H1 (cell line): ENCODE results near the gene ERCC6. TPM values are rescaled to one million over a fixed set of nuclear protein-coding genes. Genes with fewer than 3 reads are reported as not detected.

Source experiments
- CTCF ChIA-PET: fragments of 300-600 bp; sonication (Branson Sonifier 250); formaldehyde crosslinking; loops from one replicate; lab custom pipeline; 2021; ENCODE audit not compliant: partially characterized antibody; lab: Charles Lee
- POLR2A ChIA-PET: fragments of 300-600 bp; sonication (Branson Sonifier 250); formaldehyde crosslinking; loops from one replicate; lab custom pipeline; 2021; ENCODE audit warnings: inconsistent platforms; ENCODE audit not compliant: partially characterized antibody; lab: Charles Lee
- DNase-seq, 2 experiments: peaks; one replicate each; pipeline versions ENCODE4 v3.0.0 to v3.0.0-alpha.2; 2010 to 2022; ENCODE audit warnings: low spot score in 2 of 2, low read depth in 1 of 2, mixed read lengths in 1 of 2
- FAIRE-seq: peaks from 2 replicates; lab custom pipeline; 2011; peaks lifted over from hg19 to GRCh38; lab: Jason Lieb, UNC
- H2AFZ ChIP-seq: 2 replicates; pipeline ENCODE4 v1.8.1; 2012; ENCODE audit warnings: low read length, inconsistent platforms
- H2AK5ac ChIP-seq: 2 replicates; pipeline ENCODE4 v1.6.1; 2013; ENCODE audit warnings: low read depth, low read length
- H2BK120ac ChIP-seq: replicated peaks from 2 replicates; pipeline ENCODE3; 2013; ENCODE audit warnings: low read depth, low read length, inconsistent platforms
- H2BK12ac ChIP-seq: 2 replicates; pipeline ENCODE4 v1.6.1; 2013; ENCODE audit warnings: low read depth, low read length
- H2BK15ac ChIP-seq: 2 replicates; pipeline ENCODE4 v1.6.1; 2013; ENCODE audit warnings: low read length
- H2BK20ac ChIP-seq: 2 replicates; pipeline ENCODE4 v1.6.1; 2013; ENCODE audit warnings: low read length
- H2BK5ac ChIP-seq: 2 replicates; pipeline ENCODE4 v1.6.1; 2013; ENCODE audit warnings: low read depth, low read length
- H3K14ac ChIP-seq: 2 replicates; pipeline ENCODE4 v1.6.1; 2013; ENCODE audit warnings: inconsistent platforms; ENCODE audit not compliant: insufficient read length
- H3K18ac ChIP-seq: 2 replicates; pipeline ENCODE4 v1.6.1; 2013; ENCODE audit warnings: low read length; ENCODE audit errors: extremely low read depth
- H3K23ac ChIP-seq: 2 replicates; pipeline ENCODE4 v1.6.1; 2013; ENCODE audit warnings: inconsistent platforms; ENCODE audit not compliant: insufficient read length
- H3K23me2 ChIP-seq: 2 replicates; pipeline ENCODE4 v1.6.1; 2013; ENCODE audit warnings: low read depth, low read length
- H3K27ac ChIP-seq: 2 replicates; pipeline ENCODE4 v1.6.1; 2011; ENCODE audit warnings: low read depth, low read length, inconsistent platforms
- H3K27me3 ChIP-seq, 4 experiments: replicated peaks in 1 of 4; 1 replicate in 1 of 4; 2 replicates in 3 of 4; pipeline versions ENCODE4 v1.6.1 to v1.8.1; 2011 to 2013; ENCODE audit warnings: low read length in 3 of 4, mild to moderate bottlenecking in 3 of 4, inconsistent platforms in 2 of 4, mixed read lengths in 2 of 4, moderate library complexity in 1 of 4; ENCODE audit not compliant: control insufficient read depth in 3 of 4, insufficient read depth in 3 of 4; ENCODE audit errors: extremely low read depth in 1 of 4
- H3K36me3 ChIP-seq, 4 experiments: 2 replicates each; pipeline versions ENCODE4 v1.6.1 to v1.8.1; 2011 to 2013; ENCODE audit warnings: mild to moderate bottlenecking in 4 of 4, low read length in 3 of 4, moderate library complexity in 2 of 4, control low read depth in 1 of 4, inconsistent platforms in 1 of 4; ENCODE audit not compliant: insufficient read depth in 4 of 4, control insufficient read depth in 2 of 4
- H3K4ac ChIP-seq: replicated peaks from 2 replicates; pipeline ENCODE3; 2013; ENCODE audit warnings: low read length, low read depth, mixed read lengths, inconsistent platforms; ENCODE audit not compliant: insufficient read length
- H3K4me1 ChIP-seq, 4 experiments: replicated peaks in 1 of 4; 1 replicate in 1 of 4; 2 replicates in 3 of 4; pipeline versions ENCODE4 v1.6.1 to v1.8.1; 2011 to 2013; ENCODE audit warnings: low read length in 3 of 4, inconsistent platforms in 2 of 4, mixed read lengths in 1 of 4; ENCODE audit not compliant: insufficient read depth in 4 of 4, control insufficient read depth in 3 of 4
- H3K4me2 ChIP-seq, 2 experiments: 2 replicates each; pipeline versions ENCODE4 v1.6.1 to v1.8.1; 2011 to 2013; ENCODE audit warnings: low read depth in 2 of 2, low read length in 2 of 2, control low read depth in 1 of 2, inconsistent platforms in 1 of 2, mild to moderate bottlenecking in 1 of 2; ENCODE audit not compliant: insufficient read depth in 1 of 2
- H3K4me3 ChIP-seq, 4 experiments: fragments of 200-600, 300-600 bp in 1 of 4; sonication (generic), shearing (Covaris generic), sonication (Bioruptor Twin) in 1 of 4; 2 replicates each; pipeline versions ENCODE4 v1.5.1 to v1.8.1; 2011 to 2016; ENCODE audit warnings: low read length in 4 of 4, low read depth in 3 of 4, control low read depth in 2 of 4, inconsistent platforms in 2 of 4, mild to moderate bottlenecking in 2 of 4, mixed read lengths in 1 of 4, moderate library complexity in 1 of 4; ENCODE audit not compliant: insufficient read depth in 2 of 4; ENCODE audit errors: extremely low read depth in 1 of 4
- H3K56ac ChIP-seq: replicated peaks from 2 replicates; pipeline ENCODE3; 2013; ENCODE audit warnings: low read depth, mild to moderate bottlenecking, mixed read lengths, low read length, inconsistent platforms; ENCODE audit not compliant: insufficient read length
- H3K79me1 ChIP-seq: 2 replicates; pipeline ENCODE4 v1.6.1; 2013; ENCODE audit warnings: low read depth, low read length, control low read depth
- H3K79me2 ChIP-seq, 2 experiments: 2 replicates each; pipeline versions ENCODE4 v1.6.1 to v1.8.1; 2012 to 2013; ENCODE audit warnings: low read length in 2 of 2, mild to moderate bottlenecking in 2 of 2, inconsistent platforms in 1 of 2; ENCODE audit not compliant: insufficient read depth in 2 of 2, control insufficient read depth in 1 of 2
- H3K9ac ChIP-seq, 4 experiments: replicated peaks in 1 of 4; 1 replicate in 1 of 4; 2 replicates in 3 of 4; pipeline versions ENCODE4 v1.6.1 to v1.8.1; 2011 to 2013; ENCODE audit warnings: low read depth in 3 of 4, low read length in 3 of 4, control low read depth in 2 of 4, mild to moderate bottlenecking in 2 of 4, moderate library complexity in 2 of 4, inconsistent platforms in 1 of 4; ENCODE audit errors: extremely low read depth in 1 of 4
- H3K9me3 ChIP-seq, 2 experiments: 2 replicates each; pipeline versions ENCODE4 v1.6.1 to v1.8.1; 2012 to 2013; ENCODE audit warnings: mild to moderate bottlenecking in 2 of 2, moderate library complexity in 2 of 2, control low read depth in 1 of 2, inconsistent platforms in 1 of 2, low read depth in 1 of 2, low read length in 1 of 2, mixed read lengths in 1 of 2; ENCODE audit not compliant: insufficient read depth in 2 of 2
- H4K20me1 ChIP-seq, 2 experiments: replicated peaks in 1 of 2; 2 replicates each; pipeline versions ENCODE3 to v1.8.1; 2011 to 2013; ENCODE audit warnings: inconsistent platforms in 2 of 2, low read length in 2 of 2, mild to moderate bottlenecking in 1 of 2; ENCODE audit not compliant: insufficient read depth in 2 of 2, control insufficient read depth in 1 of 2
- H4K5ac ChIP-seq: 2 replicates; pipeline ENCODE4 v1.6.1; 2013; ENCODE audit warnings: low read length, low read depth, mixed read lengths, inconsistent platforms; ENCODE audit not compliant: insufficient read length
- H4K8ac ChIP-seq: 2 replicates; pipeline ENCODE4 v1.8.0; 2013; ENCODE audit warnings: mild to moderate bottlenecking, moderate library complexity, low read length, inconsistent platforms; ENCODE audit not compliant: insufficient read depth; ENCODE audit errors: extremely low read depth
- H4K91ac ChIP-seq: replicated peaks from 2 replicates; pipeline ENCODE3; 2013; ENCODE audit warnings: low read length, mixed read lengths, inconsistent platforms; ENCODE audit not compliant: insufficient read length
- EGR1 ChIP-seq: IDR thresholded peaks from 2 replicates; pipeline ENCODE4 v1.6.1; 2011; ENCODE audit warnings: low read depth, low read length, borderline replicate concordance
- EZH2 ChIP-seq: fragments of 200-600 bp; sonication (generic); IDR thresholded peaks from 2 replicates; pipeline ENCODE4 v1.7.1; 2012; ENCODE audit warnings: low read depth, mild to moderate bottlenecking, moderate library complexity, low read length, inconsistent platforms; ENCODE audit not compliant: severe bottlenecking
- TBP ChIP-seq: IDR thresholded peaks from 2 replicates; pipeline ENCODE4 v1.6.1; 2011; ENCODE audit warnings: low read depth, low read length, improper control_type of control experiment
- WGBS, 2 experiments: shearing (Covaris generic) in 1 of 2; methylation state at CpG; one replicate each; pipeline versions ENCODE4 v1.1.6 to v1.1.7; 2013 to 2015; ENCODE audit warnings: low lambda C conversion rate in 2 of 2, mixed read lengths in 2 of 2, inconsistent platforms in 1 of 2, low coverage in 1 of 2, missing lambda C conversion rate in 1 of 2; ENCODE audit not compliant: insufficient replicate concordance in 2 of 2, insufficient coverage in 1 of 2, insufficient read length in 1 of 2; ENCODE audit errors: extremely low coverage in 1 of 2, missing lambda C conversion rate in 1 of 2; 5-methylcytosine and 5-hydroxymethylcytosine counted together
- polyA plus RNA-seq, 7 experiments: library from polyadenylated mRNA; depleted of rRNA in 3 of 7; stranded (reverse) in 5 of 7; unstranded in 2 of 7; fragments of >200 nt in 5 of 7; fragments of 200-250 nt in 2 of 7; gene quantifications; 1 replicate in 5 of 7; 2 replicates in 1 of 7; 4 replicates in 1 of 7; pipeline versions ENCODE4 v1.2.1 to v1.2.3, GENCODE V29; 2011 to 2013; ENCODE audit warnings: missing spikeins in 2 of 7, mixed read lengths in 2 of 7
- total RNA-seq: library from RNA; stranded (reverse); fragmentation: NEBNext Ultra II Directional; extraction: Animal tissue kit (Norgen Biotek cat#: 25700); gene quantifications from 2 replicates; pipeline ENCODE4 v1.2.1, GENCODE V29; 2021
- TF ChIP-seq, protein P1 (sequence below): IDR thresholded peaks from 2 replicates; pipeline ENCODE4 v1.6.1; 2012; ENCODE audit warnings: low read length, inconsistent platforms

The ERCC6 gene
- total and polyA plus RNA-seq, 2 of the 8 experiments (the other 6 are each of a cell fraction or from before 2014, with no cell fraction given): 4.1 to 11.9 TPM

DNA sequence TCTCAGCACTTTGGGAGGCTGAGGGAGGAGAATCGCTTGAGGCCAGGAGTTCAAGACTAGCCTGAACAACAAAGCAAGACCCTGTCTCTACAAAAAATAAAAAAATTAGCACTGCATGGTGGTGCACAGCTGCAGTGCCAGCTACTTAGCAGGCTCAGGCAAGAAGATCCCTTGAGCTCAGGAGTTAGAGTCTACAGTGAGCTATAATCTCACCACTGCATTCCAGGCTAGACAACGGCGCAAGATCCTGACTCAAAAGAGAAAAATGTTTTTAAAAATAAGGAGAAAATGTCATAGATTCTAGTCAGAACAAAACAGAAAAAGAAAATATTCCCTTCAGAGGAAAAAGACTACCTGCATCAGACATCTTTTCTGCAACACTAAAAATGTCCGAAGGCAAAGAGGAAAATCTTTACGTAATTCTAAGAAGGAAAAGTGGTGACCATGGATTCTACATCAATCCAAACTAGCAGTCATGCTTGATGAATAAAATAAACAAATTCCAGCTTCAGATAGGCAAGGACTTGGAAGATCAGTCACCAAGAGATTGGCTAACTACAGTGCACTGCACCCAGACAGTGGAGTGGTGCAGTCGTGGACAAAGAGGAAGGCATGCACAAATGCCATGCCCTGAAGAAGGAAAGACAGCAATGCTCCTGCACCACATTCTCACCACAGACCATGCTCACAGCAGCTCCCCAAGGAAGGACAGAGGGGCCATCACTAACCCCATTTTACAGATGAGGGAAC is 54.3 kb downstream of the ERCC6 start:
- ChIA-PET CTCF (interaction anchor here (1.5 to 1.8 kb wide), 2 partner anchors 12 to 27 kb away, joined by 5 read pairs; no protein-coding TSS in a partner anchor), POLR2A (no interaction called here)
- Histone ChIP-seq H3K79me2 (no peaks in the 10 kb centered on the region), H3K27ac (no peak overlapping the region), H4K5ac (no peak overlapping the region), H3K18ac (no peak overlapping the region), H2AK5ac (peak overlapping the region; percentile 94; the same call in 1 of the 2 replicates), H2BK12ac (no peak overlapping the region), H4K20me1 (peaks cover 0 to 3% of the 10 kb centered on the region in 2 experiments), H3K23me2 (no peaks in the 10 kb centered on the region), H2AFZ (no peak overlapping the region), H3K79me1 (no peaks in the 10 kb centered on the region), H3K9me3 (no peaks in the 10 kb centered on the region), H3K56ac (no peak overlapping the region), H4K91ac (no peak overlapping the region), H2BK15ac (no peak overlapping the region), H3K27me3 (no peaks in the 10 kb centered on the region), H4K8ac (no peak overlapping the region), H3K4me3 (no peak overlapping the region), H3K36me3 (no peaks in the 10 kb centered on the region), H2BK5ac (no peak overlapping the region), H2BK120ac (no peak overlapping the region), H3K23ac (no peak overlapping the region), H3K4me1 (no peaks in the 10 kb centered on the region), H3K4ac (no peak overlapping the region), H2BK20ac (no peak overlapping the region), H3K9ac (no peak overlapping the region), H3K4me2 (no peak overlapping the region), H3K14ac (no peak overlapping the region)
- FAIRE-seq: no peak
- no peak for DNase-seq
- WGBS, 2 experiments: 96% methylated on average over 6 of the region's 6 CpGs; no CpG with 5 or more reads in 1 of the 2 experiments
- TF ChIP-seq TBP: no peak
- TF ChIP-seq, protein P1, sequence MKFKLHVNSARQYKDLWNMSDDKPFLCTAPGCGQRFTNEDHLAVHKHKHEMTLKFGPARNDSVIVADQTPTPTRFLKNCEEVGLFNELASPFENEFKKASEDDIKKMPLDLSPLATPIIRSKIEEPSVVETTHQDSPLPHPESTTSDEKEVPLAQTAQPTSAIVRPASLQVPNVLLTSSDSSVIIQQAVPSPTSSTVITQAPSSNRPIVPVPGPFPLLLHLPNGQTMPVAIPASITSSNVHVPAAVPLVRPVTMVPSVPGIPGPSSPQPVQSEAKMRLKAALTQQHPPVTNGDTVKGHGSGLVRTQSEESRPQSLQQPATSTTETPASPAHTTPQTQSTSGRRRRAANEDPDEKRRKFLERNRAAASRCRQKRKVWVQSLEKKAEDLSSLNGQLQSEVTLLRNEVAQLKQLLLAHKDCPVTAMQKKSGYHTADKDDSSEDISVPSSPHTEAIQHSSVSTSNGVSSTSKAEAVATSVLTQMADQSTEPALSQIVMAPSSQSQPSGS: no peak
- no peak for TF ChIP-seq EGR1
- no peak for TF ChIP-seq EZH2
